Right forelimb (tissue), 1 donor: Measurements from ENCODE around the gene RDH16.
A peak's percentile ranks its signal among the peaks of the same experiment; 100 is the strongest.
"Not testable (repeated sequence)": the region's sequence is repeated elsewhere in the genome, so short reads cannot be mapped to it uniquely, and the experiment has no call there.

Experiments
- DNase-seq: peaks from one replicate; pipeline ENCODE4 v3.0.0-alpha.2; 2018

The RDH16 gene

GRCh38 chr12:56988207-56988739 lies 30.9 kb upstream of the RDH16 start:
- DNase-seq = no peak

GRCh38 chr12:56987551-56988053 lies 30.2 kb upstream of the RDH16 start:
- DNase-seq = peak; percentile 86

GRCh38 chr12:56987011-56987410 lies 29.6 kb upstream of the RDH16 start:
- no peak for DNase-seq

GRCh38 chr12:56985714-56986113 lies 28.3 kb upstream of the RDH16 start:
- DNase-seq = not testable (repeated sequence)

GRCh38 chr12:56983386-56983785 lies 26.0 kb upstream of the RDH16 start:
- no peak for DNase-seq

- not testable (repeated sequence) for DNase-seq
These were observed 25.3 kb upstream of the RDH16 start for GRCh38 chr12:56982578-56983236.

- DNase-seq = no peak
These were observed 23.6 kb upstream of the RDH16 start for GRCh38 chr12:56980941-56981530.

GRCh38 chr12:56980268-56980667 lies 22.9 kb upstream of the RDH16 start:
- no peak for DNase-seq

- no peak for DNase-seq
These were observed 22.2 kb upstream of the RDH16 start for GRCh38 chr12:56979628-56980027.

- no peak for DNase-seq
These were observed 21.2 kb upstream of the RDH16 start for GRCh38 chr12:56978397-56979138.

GRCh38 chr12:56977361-56977760 lies 20.0 kb upstream of the RDH16 start:
- DNase-seq = not testable (repeated sequence)

GRCh38 chr12:56974224-56974623 lies 16.8 kb upstream of the RDH16 start:
- DNase-seq = not testable (repeated sequence)

- DNase-seq = not testable (repeated sequence)
These were observed 11.5 kb upstream of the RDH16 start for GRCh38 chr12:56968910-56969309.

- DNase-seq = not testable (repeated sequence)
These were observed 8.7 kb upstream of the RDH16 start for GRCh38 chr12:56965997-56966642.

- DNase-seq = not testable (repeated sequence)
These were observed 7.7 kb upstream of the RDH16 start for GRCh38 chr12:56965124-56965523.

- not testable (repeated sequence) for DNase-seq
These were observed 6.1 kb upstream of the RDH16 start for GRCh38 chr12:56963557-56963956.

GRCh38 chr12:56962247-56962646 lies 4.8 kb upstream of the RDH16 start:
- not testable (repeated sequence) for DNase-seq

GRCh38 chr12:56958422-56958821 lies 1.0 kb upstream of the RDH16 start:
- no peak for DNase-seq

- DNase-seq = no peak
These were observed 1.7 kb downstream of the RDH16 start for GRCh38 chr12:56955631-56956256.

- DNase-seq = no peak
These were observed 2.5 kb downstream of the RDH16 start for GRCh38 chr12:56954958-56955355.

- no peak for DNase-seq
These were observed 3.1 kb downstream of the RDH16 start for GRCh38 chr12:56954057-56954957.
